H9 (cell line): ENCODE measurements around the gene LEO1. TPM values are rescaled to one million over a fixed set of nuclear protein-coding genes. Genes with fewer than 3 reads are reported as not detected.

Experiments
- DNase-seq: peaks from one replicate; pipeline ENCODE4 v3.0.0-alpha.2; 2017
- H2AFZ ChIP-seq: one replicate; pipeline ENCODE4 v1.6.1; 2013; ENCODE audit warnings: mild to moderate bottlenecking, low read length, control low read depth, moderate library complexity
- H2AK5ac ChIP-seq: 2 replicates; pipeline ENCODE4 v1.6.1; 2013; ENCODE audit warnings: low read length, control low read depth, mixed read lengths; ENCODE audit not compliant: insufficient read length
- H2BK120ac ChIP-seq: one replicate; pipeline ENCODE4 v1.6.1; 2013; ENCODE audit warnings: low read depth, mild to moderate bottlenecking, low read length, control low read depth, inconsistent platforms; ENCODE audit not compliant: poor library complexity, severe bottlenecking
- H2BK12ac ChIP-seq: 2 replicates; pipeline ENCODE4 v1.6.1; 2013; ENCODE audit warnings: low read length, control low read depth, mixed read lengths, low read depth; ENCODE audit not compliant: insufficient read length
- H2BK15ac ChIP-seq: 2 replicates; pipeline ENCODE4 v1.6.1; 2013; ENCODE audit warnings: low read depth, low read length, control low read depth
- H2BK20ac ChIP-seq: one replicate; pipeline ENCODE4 v1.6.1; 2013; ENCODE audit warnings: low read depth, mild to moderate bottlenecking, low read length, control low read depth, inconsistent platforms; ENCODE audit not compliant: poor library complexity, severe bottlenecking
- H2BK5ac ChIP-seq: 2 replicates; pipeline ENCODE4 v1.6.1; 2013; ENCODE audit warnings: low read length, control low read depth, mixed read lengths; ENCODE audit not compliant: insufficient read length
- H3K14ac ChIP-seq: 2 replicates; pipeline ENCODE4 v1.6.1; 2013; ENCODE audit warnings: low read length, control low read depth; ENCODE audit not compliant: insufficient read depth
- H3K18ac ChIP-seq: 2 replicates; pipeline ENCODE4 v1.6.1; 2013; ENCODE audit warnings: low read depth, mild to moderate bottlenecking, mixed read lengths, low read length, control low read depth; ENCODE audit not compliant: insufficient read length
- H3K23ac ChIP-seq: 2 replicates; pipeline ENCODE4 v1.6.1; 2013; ENCODE audit warnings: low read length, control low read depth, mixed read lengths, low read depth; ENCODE audit not compliant: insufficient read length
- H3K23me2 ChIP-seq: 2 replicates; pipeline ENCODE4 v1.6.1; 2013; ENCODE audit warnings: low read depth, mild to moderate bottlenecking, mixed read lengths, low read length, control low read depth; ENCODE audit not compliant: insufficient read length, poor library complexity, severe bottlenecking
- H3K27ac ChIP-seq: 2 replicates; pipeline ENCODE4 v1.5.1; 2013; ENCODE audit warnings: low read length, control low read depth, mixed read lengths, low read depth; ENCODE audit not compliant: insufficient read length
- H3K27me3 ChIP-seq: 2 replicates; pipeline ENCODE4 v1.6.1; 2013; ENCODE audit warnings: low read length, control low read depth, inconsistent platforms; ENCODE audit not compliant: insufficient read depth
- H3K4ac ChIP-seq: 2 replicates; pipeline ENCODE4 v1.6.1; 2013; ENCODE audit warnings: low read depth, mild to moderate bottlenecking, control low read depth, inconsistent platforms, low read length, moderate library complexity
- H3K4me1 ChIP-seq: 2 replicates; pipeline ENCODE4 v1.6.1; 2013; ENCODE audit warnings: low read length, control low read depth, inconsistent platforms; ENCODE audit not compliant: insufficient read depth
- H3K4me2 ChIP-seq: 2 replicates; pipeline ENCODE4 v1.6.1; 2013; ENCODE audit warnings: low read length, control low read depth, mixed read lengths; ENCODE audit not compliant: insufficient read length, insufficient read depth
- H3K56ac ChIP-seq: 2 replicates; pipeline ENCODE4 v1.6.1; 2013; ENCODE audit warnings: low read depth, mild to moderate bottlenecking, mixed read lengths, low read length, control low read depth; ENCODE audit not compliant: insufficient read length
- H3K79me1 ChIP-seq: 2 replicates; pipeline ENCODE4 v1.6.1; 2013; ENCODE audit warnings: low read depth, mild to moderate bottlenecking, moderate library complexity, low read length, control low read depth, inconsistent platforms; ENCODE audit not compliant: insufficient read depth, poor library complexity, severe bottlenecking
- H3K79me2 ChIP-seq: 2 replicates; pipeline ENCODE4 v1.6.1; 2013; ENCODE audit warnings: low read length, control low read depth, inconsistent platforms; ENCODE audit not compliant: insufficient read depth
- H3K9ac ChIP-seq: 2 replicates; pipeline ENCODE4 v1.6.1; 2013; ENCODE audit warnings: low read length, control low read depth, mixed read lengths; ENCODE audit not compliant: insufficient read length; ENCODE audit errors: extremely low read depth
- H3K9me3 ChIP-seq: one replicate; pipeline ENCODE4 v1.6.1; 2013; ENCODE audit warnings: low read depth, low read length, inconsistent platforms; ENCODE audit not compliant: control insufficient read depth
- H3T11ph ChIP-seq: one replicate; pipeline ENCODE4 v1.6.1; 2013; ENCODE audit warnings: mild to moderate bottlenecking, low read length, control low read depth, inconsistent platforms
- H4K20me1 ChIP-seq: one replicate; pipeline ENCODE4 v1.6.1; 2013; ENCODE audit not compliant: control insufficient read depth, insufficient read length, insufficient read depth
- H4K5ac ChIP-seq: 2 replicates; pipeline ENCODE4 v1.6.1; 2013; ENCODE audit warnings: low read depth, mild to moderate bottlenecking, mixed read lengths, low read length, control low read depth; ENCODE audit not compliant: insufficient read length
- H4K8ac ChIP-seq: replicated peaks from 2 replicates; pipeline ENCODE4 v1.6.1; 2013; ENCODE audit warnings: low read length, control low read depth, mixed read lengths, low read depth; ENCODE audit not compliant: insufficient read length
- H4K91ac ChIP-seq: 2 replicates; pipeline ENCODE4 v1.6.1; 2013; ENCODE audit warnings: low read depth, mild to moderate bottlenecking, moderate library complexity, mixed read lengths, low read length, control low read depth; ENCODE audit not compliant: insufficient read length
- H3K27ac Mint-ChIP-seq, 3 experiments: 2 replicates in 2 of 3; 3 replicates in 1 of 3; pipeline ENCODE4 v1.8.0; 2020 to 2021; ENCODE audit warnings: mixed read lengths in 3 of 3, mild to moderate bottlenecking in 1 of 3, moderate library complexity in 1 of 3
- H3K27me3 Mint-ChIP-seq: 2 replicates; pipeline ENCODE4 v1.8.0; 2021; ENCODE audit warnings: low read depth, mild to moderate bottlenecking, moderate library complexity, mixed read lengths
- H3K36me3 Mint-ChIP-seq, 3 experiments: 2 replicates in 2 of 3; 3 replicates in 1 of 3; pipeline ENCODE4 v1.8.0; 2020 to 2021; ENCODE audit warnings: low read depth in 3 of 3, mixed read lengths in 3 of 3; ENCODE audit not compliant: insufficient read depth in 1 of 3
- H3K4me1 Mint-ChIP-seq, 2 experiments: 2 replicates each; pipeline ENCODE4 v1.8.0; 2020; ENCODE audit warnings: mixed read lengths in 2 of 2
- H3K4me3 Mint-ChIP-seq, 2 experiments: 2 replicates in 1 of 2; 3 replicates in 1 of 2; pipeline ENCODE4 v1.8.0; 2020 to 2021; ENCODE audit warnings: mild to moderate bottlenecking in 2 of 2, mixed read lengths in 2 of 2, moderate library complexity in 1 of 2
- H3K9me3 Mint-ChIP-seq, 2 experiments: 2 replicates in 1 of 2; 3 replicates in 1 of 2; pipeline ENCODE4 v1.8.0; 2020; ENCODE audit warnings: mild to moderate bottlenecking in 2 of 2, mixed read lengths in 2 of 2, moderate library complexity in 1 of 2
- CTCF ChIP-seq: fragments of 200-600 bp; sonication (generic); conservative IDR thresholded peaks from 3 replicates; pipeline ENCODE4 v1.8.0; 2021; ENCODE audit warnings: antibody characterized with exemption, mild to moderate bottlenecking
- WGBS: extraction: QIAGEN DNeasy Blood & Tissue Kit; methylation state at CpG from one replicate; pipeline ENCODE4 v1.1.7; 2013; ENCODE audit warnings: missing lambda C conversion rate, low lambda C conversion rate, mixed read lengths; ENCODE audit not compliant: insufficient read length; ENCODE audit errors: extremely low coverage; 5-methylcytosine and 5-hydroxymethylcytosine counted together
- total RNA-seq: library from RNA; stranded (reverse); gene quantifications from 2 replicates; pipeline ENCODE4 v1.2.1, GENCODE V29; 2021

The LEO1 gene
- total RNA-seq, 1 experiment from 2014 or later = 30.3 TPM

- Histone ChIP-seq H2BK15ac (no peak overlapping the region), H3K23ac (no peak overlapping the region), H3K14ac (no peak overlapping the region), H2BK12ac (no peak overlapping the region), H2BK20ac (no peak overlapping the region), H3K23me2 (no peaks in the 10 kb centered on the region), H3K9me3 (no peaks in the 10 kb centered on the region), H3K18ac (no peak overlapping the region), H3K4me2 (no peak overlapping the region), H3K4me1 (no peaks in the 10 kb centered on the region), H4K20me1 (no peaks in the 10 kb centered on the region), H3K27ac (no peak overlapping the region), H3K4ac (no peak overlapping the region), H2AFZ (no peak overlapping the region), H4K8ac (no peak overlapping the region), H3K79me2 (no peaks in the 10 kb centered on the region), H4K91ac (no peak overlapping the region), H3T11ph (no peak overlapping the region), H3K9ac (no peak overlapping the region), H3K56ac (no peak overlapping the region), H4K5ac (no peak overlapping the region), H2AK5ac (no peak overlapping the region), H3K27me3 (no peaks in the 10 kb centered on the region), H2BK120ac (no peak overlapping the region), H3K79me1 (no peaks in the 10 kb centered on the region), H2BK5ac (no peak overlapping the region)
- no CpG with 5 or more reads among the region's 6 CpGs for WGBS
- Mint-ChIP-seq H3K36me3 (no peaks in the 10 kb centered on the region), H3K9me3 (peaks cover 0 to 2% of the 10 kb centered on the region in 2 experiments; a peak in 1 of 5 replicates), H3K27ac (no peak overlapping the region), H3K4me3 (no peak overlapping the region), H3K27me3 (no peaks in the 10 kb centered on the region), H3K4me1 (no peaks in the 10 kb centered on the region)
- no peak for TF ChIP-seq CTCF
- no peak for DNase-seq
Observed at GRCh38 chr15:52004806-52005205, 33.2 kb upstream of the LEO1 start.
